ENCODE results near the gene ACSF3.
A peak's percentile ranks its signal among the peaks of the same experiment; 100 is the strongest.
"Not testable (repeated sequence)": the region's sequence is repeated elsewhere in the genome, so short reads cannot be mapped to it uniquely, and the experiment has no call there.

ACSF3 gene

DNA sequence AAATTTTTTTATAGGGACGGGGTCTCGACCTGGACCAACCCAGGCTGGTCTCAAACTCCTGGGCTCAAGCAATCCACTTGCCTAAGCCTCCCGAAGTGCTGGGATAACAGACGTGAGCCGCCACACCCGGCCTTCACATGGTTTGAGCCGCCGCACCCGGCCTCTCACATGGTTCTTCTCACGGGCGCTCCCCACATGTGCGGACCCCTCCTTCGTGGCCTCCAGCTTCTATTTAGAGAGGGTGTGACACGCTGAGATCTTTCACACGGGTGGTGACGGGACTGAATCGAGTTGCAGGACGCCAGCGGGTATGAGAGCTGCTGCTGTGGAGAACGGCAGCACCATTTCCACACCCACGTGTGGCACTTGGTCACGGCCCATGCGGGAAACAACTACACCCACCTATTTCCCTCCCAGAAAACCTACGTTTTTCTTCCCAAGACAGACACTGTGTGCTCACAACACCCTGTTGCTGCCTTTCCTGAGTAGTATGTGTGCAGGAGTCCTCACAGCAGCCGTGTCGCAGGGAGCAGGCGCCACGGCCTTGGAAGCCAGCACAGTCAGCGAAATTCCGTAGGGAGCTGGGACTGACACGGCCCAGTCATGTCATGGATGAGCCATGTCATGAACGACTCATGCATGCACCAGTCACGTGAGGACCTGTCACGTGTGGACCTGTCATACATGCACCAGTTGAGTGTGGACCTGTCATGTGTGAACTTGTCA, 20.1 kb upstream of the ACSF3 start:
- no peak for DNase-seq (ENCODE audit: low spot score)

- DNase-seq (ENCODE audit: low spot score) = not testable (repeated sequence)
These were observed 19.5 kb upstream of the ACSF3 start for GRCh38 chr16:89074072-89074674.

DNA sequence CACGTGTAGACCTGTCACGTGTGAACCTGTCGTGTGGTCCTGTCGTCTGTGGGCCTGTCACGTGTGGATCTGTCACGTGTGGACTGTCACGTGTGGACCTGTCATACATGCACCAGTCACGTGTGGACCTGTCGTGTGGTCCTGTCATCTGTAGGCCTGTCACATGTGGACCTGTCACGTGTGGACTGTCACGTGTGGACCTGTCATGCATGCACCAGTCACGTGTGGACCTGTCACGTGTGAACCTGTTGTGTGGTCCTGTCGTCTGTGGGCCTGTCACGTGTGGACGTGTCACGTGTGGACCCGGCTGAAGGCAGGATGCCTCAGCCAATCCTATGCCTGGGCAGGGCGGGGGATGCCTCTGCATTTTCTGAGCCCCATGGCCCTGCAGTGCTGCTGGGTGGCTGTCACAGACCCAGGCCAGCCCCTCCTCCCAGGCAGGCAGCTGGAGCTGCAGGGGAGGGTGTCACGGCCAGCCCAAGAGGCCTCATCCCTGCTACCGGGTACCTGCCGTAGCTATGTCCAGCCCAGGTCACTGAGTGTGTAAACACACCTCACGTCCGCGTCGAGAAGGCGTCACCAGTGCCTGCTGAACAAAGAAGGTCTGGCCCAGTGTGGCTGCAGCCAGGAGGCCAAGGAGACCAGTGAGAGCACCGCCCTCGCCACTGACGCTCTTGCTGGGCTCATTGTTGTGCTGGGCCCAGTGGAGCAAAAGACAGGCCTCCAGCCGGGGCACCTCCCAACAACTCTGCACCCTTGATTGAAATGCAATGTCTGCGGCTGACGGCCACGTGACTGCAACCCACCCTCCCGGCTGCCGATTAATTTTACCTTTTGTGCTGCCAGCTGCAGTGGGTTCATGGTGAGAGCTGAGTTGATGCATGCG, 18.6 kb upstream of the ACSF3 start:
- no peak for DNase-seq (ENCODE audit: low spot score)

DNA sequence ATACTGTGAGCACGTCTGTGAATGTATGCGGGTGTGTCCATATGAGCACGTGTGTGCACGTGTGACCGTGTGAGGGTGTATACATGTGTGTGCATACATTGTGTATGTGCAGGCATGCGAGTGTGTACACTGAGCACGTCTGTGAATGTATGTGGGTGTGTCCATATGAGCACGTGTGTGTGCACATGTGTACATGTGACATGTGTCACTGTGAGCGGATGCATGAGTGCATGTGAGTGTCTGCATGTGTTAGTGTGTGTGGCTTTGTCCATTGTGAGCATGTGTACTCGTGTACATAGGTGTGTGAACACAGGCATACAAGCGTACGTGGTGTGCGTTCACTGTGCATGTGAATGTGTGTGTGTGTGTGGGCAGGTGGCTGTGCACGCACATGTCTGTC, 17.5 kb upstream of the ACSF3 start:
- DNase-seq (ENCODE audit: low spot score) = no peak

DNA sequence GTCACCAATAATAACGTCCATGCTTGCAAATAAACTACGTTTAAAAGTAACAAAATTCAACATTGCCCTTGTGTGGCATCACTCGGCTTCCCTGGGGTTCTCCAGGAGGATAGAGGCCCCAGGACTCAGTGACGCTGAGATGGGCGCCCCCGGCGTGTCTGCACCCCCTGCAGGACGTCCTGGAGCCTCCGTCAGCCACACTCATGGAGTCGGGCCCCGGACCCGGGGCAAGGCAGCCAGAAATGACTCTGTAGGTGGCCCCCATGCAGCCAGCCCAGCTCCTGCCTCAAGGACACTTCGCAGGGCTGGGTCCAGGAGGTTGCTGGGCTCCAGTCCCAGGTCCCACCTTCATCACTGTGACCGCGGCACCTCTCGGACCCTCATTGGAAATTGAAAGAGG, 16.6 kb upstream of the ACSF3 start:
- DNase-seq (ENCODE audit: low spot score) = no peak

DNA sequence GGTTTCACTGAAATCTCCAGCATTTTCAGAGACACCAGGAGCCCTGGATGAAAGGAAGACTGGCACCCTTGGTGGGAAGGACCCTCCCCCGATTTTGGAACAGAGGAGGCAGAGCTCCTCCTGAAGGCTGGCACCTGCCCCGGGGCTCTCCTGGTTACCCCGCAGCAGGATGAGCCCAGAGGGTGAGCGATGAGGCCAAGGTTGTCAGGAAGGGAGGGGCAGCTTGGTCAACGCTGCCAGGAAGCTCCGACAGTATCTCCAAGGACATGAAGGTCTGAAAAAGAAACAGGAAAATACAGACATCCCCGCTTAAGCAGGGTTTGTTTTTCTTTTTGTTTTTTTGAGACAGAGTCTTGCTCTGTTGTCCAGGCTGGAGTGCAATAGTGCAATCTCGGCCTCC, 15.5 kb upstream of the ACSF3 start:
- no peak for DNase-seq (ENCODE audit: low spot score)

GRCh38 chr16:89079434-89079980, 14.1 kb upstream of the ACSF3 start:
- no peak for DNase-seq (ENCODE audit: low spot score)

- no peak for DNase-seq (ENCODE audit: low spot score)
These were observed 13.3 kb upstream of the ACSF3 start for GRCh38 chr16:89080196-89080853.

- DNase-seq (ENCODE audit: low spot score) = no peak
These were observed 12.1 kb upstream of the ACSF3 start for GRCh38 chr16:89081556-89081955.

DNA sequence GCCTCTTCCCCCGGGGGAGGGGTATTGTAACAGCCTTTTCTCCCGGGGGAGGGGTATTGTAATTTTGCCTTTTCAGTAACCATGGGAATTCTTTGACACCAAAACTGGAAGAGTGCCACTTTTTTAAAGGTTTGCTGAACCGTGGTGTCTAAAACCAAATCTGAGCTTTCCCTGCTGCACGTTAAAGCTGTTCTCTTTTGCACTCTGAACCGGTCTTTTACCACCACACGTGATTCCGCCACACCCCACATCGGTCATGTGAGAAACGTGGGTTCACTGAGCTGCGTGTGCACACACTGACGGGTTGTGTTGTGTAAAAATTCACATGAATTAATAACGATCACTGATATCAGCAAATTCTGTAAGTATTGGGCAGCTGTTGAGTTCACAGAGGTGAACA, 9.2 kb upstream of the ACSF3 start:
- no peak for DNase-seq (ENCODE audit: low spot score)

DNA sequence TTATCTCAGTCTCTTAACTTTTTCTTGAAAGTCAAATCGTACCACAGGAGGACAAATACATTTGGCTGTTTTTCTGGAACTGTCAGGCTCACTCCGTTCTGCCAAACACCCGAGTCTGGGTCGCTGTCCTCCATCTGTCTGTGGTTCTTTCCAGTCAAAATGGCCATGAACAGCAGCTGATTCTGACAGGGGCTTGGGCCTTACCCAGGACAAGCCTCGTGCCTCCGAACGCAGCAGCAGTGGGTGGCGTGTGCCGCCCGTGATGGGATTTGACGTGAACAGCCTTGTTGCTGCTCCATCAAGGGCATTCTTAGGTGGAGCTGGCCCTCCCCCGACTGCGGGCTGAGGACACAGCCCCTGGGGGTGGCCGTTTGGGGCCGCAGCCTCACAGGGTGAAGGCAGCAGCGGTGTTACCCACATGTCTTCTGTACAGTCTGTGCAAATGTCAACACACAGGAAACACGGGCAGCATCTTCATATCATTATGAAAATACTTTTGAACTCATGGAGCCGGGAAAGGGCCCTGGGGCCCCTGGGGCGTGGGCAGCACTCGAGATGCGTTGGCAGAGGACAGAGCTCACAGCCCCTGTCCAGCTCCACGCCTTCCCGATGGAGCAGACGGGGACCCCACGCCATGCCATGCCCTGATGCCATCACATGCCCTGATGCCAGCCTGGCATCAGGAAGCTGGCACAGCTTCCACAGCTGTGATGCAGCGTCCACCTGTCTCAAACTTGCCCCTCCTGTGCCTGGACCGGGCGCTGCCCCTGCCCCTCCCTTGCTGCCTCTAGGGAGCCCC, 8.6 kb upstream of the ACSF3 start:
- DNase-seq (ENCODE audit: low spot score) = no peak

GRCh38 chr16:89085755-89086154, 7.9 kb upstream of the ACSF3 start:
- no peak for DNase-seq (ENCODE audit: low spot score)

DNA sequence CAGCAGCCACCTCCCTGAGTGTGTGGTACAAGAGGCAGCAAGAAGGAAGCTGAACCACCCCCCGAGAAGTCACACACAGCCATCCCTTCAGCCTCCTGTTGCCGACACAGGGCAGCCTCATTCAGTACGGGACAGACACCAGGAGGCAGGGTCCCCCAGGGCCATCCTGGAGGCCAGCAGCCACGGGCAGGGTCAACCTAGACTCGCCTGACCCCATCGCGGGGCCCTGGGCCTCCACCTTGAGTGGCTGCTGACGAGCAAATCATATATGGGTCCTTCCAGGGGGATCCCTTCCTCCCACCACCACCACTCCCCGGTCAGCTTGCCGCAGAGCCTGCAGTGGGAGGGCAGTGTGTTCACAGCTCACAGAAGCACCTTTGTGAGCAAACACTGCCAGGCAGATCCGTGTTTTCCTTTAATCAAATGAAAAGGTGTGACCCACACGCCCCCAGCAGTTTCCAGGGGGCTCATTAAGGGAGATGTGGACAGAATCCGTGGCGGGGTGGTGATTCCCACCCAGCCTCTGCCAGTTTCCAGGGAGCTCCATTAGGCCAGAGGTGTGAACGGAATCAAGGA, 5.6 kb upstream of the ACSF3 start:
- DNase-seq (ENCODE audit: low spot score) = no peak

- DNase-seq (ENCODE audit: low spot score) = no peak
These were observed 4.5 kb upstream of the ACSF3 start for GRCh38 chr16:89089120-89089519.

- DNase-seq (ENCODE audit: low spot score) = no peak
These were observed 3.4 kb upstream of the ACSF3 start for GRCh38 chr16:89090182-89090630.

GRCh38 chr16:89090669-89091426, 2.8 kb upstream of the ACSF3 start:
- no peak for DNase-seq (ENCODE audit: low spot score)

GRCh38 chr16:89092013-89092412, 1.6 kb upstream of the ACSF3 start:
- DNase-seq (ENCODE audit: low spot score) = no peak

GRCh38 chr16:89093252-89093601, 425 bp upstream of the ACSF3 start:
- not testable (repeated sequence) for DNase-seq (ENCODE audit: low spot score)

DNA sequence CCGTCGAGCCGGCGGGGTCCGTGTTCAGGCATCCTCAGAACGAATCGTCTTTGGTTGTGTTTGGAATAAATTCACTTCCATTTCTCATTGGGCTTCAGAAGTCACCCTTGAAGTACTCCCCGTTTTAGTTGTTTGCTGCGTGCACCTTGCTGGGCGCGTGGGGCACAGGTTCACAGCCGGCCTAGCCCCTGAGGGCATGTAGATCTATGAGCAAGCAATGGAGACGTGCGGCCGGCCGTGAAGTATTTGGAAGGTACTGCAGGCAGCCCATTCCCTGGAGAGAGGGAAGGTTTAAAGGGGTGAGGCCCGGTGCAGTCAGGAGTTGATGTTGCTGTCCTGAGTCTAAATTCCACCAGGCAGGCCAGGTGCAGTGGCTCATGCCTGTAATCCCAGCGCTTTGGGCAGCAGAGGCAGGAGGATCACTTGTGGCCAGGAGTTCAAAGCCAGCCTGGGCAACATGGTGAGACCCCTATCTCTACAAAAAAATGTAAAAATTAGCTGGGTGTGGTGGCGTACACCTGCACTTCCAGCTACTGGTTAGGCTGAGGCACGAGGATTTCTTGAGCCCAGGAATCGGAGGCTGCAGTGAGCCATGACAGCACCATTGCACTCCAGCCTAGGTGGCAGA, 714 bp downstream of the ACSF3 start:
- DNase-seq (ENCODE audit: low spot score) = peak; percentile 27

DNA sequence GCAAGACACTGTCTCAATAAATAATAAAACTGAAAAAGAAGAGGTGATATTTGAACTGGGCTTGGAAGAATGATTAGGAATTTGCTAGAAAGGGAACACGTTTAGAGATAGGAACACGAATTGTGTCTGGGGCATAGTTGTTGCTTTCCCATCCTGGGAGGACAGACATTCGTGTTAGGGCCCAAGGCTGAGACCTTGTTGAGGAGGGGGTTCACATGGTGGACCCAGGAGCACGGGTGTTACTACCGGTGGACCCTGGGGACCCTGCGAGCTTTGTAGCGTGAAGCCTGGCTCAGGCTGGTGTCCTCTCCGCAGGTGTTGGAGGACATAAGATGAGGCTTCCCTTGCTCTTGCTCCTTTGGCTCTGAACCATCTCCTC, 1.2 kb downstream of the ACSF3 start:
- peak; percentile 35 for DNase-seq (ENCODE audit: low spot score)

Measured in germinal center (tissue), 1 donor.